Measurements from ENCODE around the gene IFNGR2. TPM values are rescaled to one million over a fixed set of nuclear protein-coding genes. Genes with fewer than 3 reads are reported as not detected.
"Not testable (repeated sequence)": the region's sequence is repeated elsewhere in the genome, so short reads cannot be mapped to it uniquely, and the experiment has no call there.

The IFNGR2 gene
- polyA plus RNA-seq, 3 donors = 78.6 to 83.0 (median 81.3) TPM

GRCh38 chr21:33396436-33396835 lies 6.8 kb upstream of the IFNGR2 start:
- no peak for DNase-seq

- DNase-seq = no peak
These were observed 6.3 kb upstream of the IFNGR2 start for GRCh38 chr21:33396951-33397350.

- DNase-seq = no peak
These were observed 5.5 kb upstream of the IFNGR2 start for GRCh38 chr21:33397717-33398116.

GRCh38 chr21:33398361-33398760 lies 4.9 kb upstream of the IFNGR2 start:
- no peak for DNase-seq

GRCh38 chr21:33401630-33401992 lies 1.6 kb upstream of the IFNGR2 start:
- no peak for DNase-seq

GRCh38 chr21:33402001-33402979 lies 923 bp upstream of the IFNGR2 start:
- DNase-seq = no peak

- DNase-seq = no peak
These were observed 773 bp downstream of the IFNGR2 start for GRCh38 chr21:33403786-33404585.

GRCh38 chr21:33406493-33406892 lies 3.3 kb downstream of the IFNGR2 start:
- no peak for DNase-seq

GRCh38 chr21:33411949-33412430 lies 8.8 kb downstream of the IFNGR2 start:
- no peak for DNase-seq

- DNase-seq = not testable (repeated sequence)
These were observed 9.2 kb downstream of the IFNGR2 start for GRCh38 chr21:33412439-33412831.

GRCh38 chr21:33412832-33413519 lies 9.8 kb downstream of the IFNGR2 start:
- no peak for DNase-seq

- no peak for DNase-seq
These were observed 10.9 kb downstream of the IFNGR2 start for GRCh38 chr21:33414068-33414467.

- no peak for DNase-seq
These were observed 11.7 kb downstream of the IFNGR2 start for GRCh38 chr21:33414926-33415325.

- DNase-seq = no peak
These were observed 15.5 kb downstream of the IFNGR2 start for GRCh38 chr21:33418691-33419090.

GRCh38 chr21:33419538-33420123 lies 16.4 kb downstream of the IFNGR2 start:
- no peak for DNase-seq

GRCh38 chr21:33421713-33422393 lies 18.6 kb downstream of the IFNGR2 start:
- no peak for DNase-seq

GRCh38 chr21:33424214-33424613 lies 21.0 kb downstream of the IFNGR2 start:
- DNase-seq = no peak

GRCh38 chr21:33425825-33426224 lies 22.6 kb downstream of the IFNGR2 start:
- DNase-seq = no peak

- DNase-seq = no peak
These were observed 23.8 kb downstream of the IFNGR2 start for GRCh38 chr21:33427051-33427450.

- no peak for DNase-seq
These were observed 25.5 kb downstream of the IFNGR2 start for GRCh38 chr21:33428669-33429068.

GRCh38 chr21:33430858-33431257 lies 27.6 kb downstream of the IFNGR2 start:
- no peak for DNase-seq

Data from renal pelvis (tissue), 4 donors.